GM21390 (cell line): ENCODE data around the gene USP1.

ENCODE experiments used
- ATAC-seq: cut with Tn5 transposase; IDR thresholded peaks from one replicate; pipeline ENCODE4 v1.9.1; 2021; ENCODE audit not compliant: unreplicated experiment

USP1 gene

GRCh38 chr1:62481681-62482080 lies 44.8 kb downstream of the USP1 start:
- ATAC-seq: no peak

DNA sequence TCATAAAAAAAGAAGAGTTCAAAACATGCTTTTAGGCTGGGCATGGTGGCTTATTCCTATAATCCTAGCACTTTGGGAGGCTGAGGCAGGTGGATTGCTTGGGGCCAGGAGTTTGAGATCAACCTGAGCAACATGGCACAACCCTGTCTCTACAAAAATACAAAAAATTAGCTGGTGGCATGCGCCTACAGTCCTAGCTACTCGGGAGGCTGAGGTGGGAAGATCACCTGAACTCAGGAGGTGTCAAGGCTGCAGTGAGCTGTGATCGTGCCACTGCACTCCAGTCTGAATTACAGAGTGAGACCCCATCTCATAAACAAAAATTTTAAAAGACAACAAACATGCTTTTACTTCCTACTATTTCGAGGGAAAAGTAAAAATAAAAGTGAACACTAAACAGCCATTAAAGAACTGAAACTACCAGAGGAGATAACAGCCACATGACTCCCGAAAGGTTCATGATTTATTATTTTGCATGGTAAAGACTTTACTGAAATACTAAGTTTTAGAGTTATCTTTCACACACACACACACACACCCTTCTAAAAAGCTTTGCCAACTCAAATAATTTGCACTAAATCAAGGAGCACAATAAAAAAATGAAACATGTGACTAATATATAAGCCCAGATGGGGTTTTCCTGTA lies 48.1 kb downstream of the USP1 start:
- no peak for ATAC-seq

DNA sequence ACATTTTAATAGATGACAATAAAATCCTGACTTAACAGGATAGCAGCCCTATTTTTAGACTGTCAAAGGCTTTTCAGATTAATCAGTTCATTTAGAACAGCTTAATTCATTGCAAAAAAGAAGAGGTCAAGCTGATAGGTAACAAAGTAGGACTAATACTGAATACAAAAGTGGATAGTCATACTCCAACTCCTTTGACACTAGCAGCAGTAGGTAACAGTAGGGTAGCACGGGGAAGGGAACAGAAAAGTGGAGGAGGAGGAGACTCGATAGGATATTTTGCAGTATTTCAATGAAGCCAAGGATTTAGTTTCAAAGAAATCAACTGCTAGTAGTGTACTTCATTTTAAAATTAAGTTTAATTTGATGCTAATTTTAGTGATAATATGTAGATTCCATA lies 51.1 kb downstream of the USP1 start:
- no peak for ATAC-seq

- no peak for ATAC-seq
Observed at GRCh38 chr1:62492521-62492920, 55.7 kb downstream of the USP1 start.

GRCh38 chr1:62493656-62494055 lies 56.8 kb downstream of the USP1 start:
- ATAC-seq: no peak

DNA sequence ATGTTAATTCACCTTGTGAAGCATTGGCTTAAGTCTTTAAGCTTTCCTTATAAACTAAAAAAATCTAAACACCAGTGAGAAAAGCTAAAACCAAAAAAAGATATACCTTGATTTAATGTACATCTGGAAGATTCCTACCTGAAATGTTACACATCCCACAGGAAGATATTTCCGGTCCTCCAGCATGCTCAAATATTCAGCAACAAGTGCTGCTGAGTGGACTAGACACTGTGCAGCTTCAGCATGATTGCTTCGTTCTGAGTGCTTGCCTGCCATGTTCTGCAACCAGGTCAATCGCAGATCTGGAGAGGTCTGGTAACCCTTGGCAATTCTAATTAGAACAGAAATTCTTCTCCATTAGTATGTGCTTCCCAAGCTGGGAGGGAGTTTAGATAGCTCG lies 57.3 kb downstream of the USP1 start:
- ATAC-seq: no peak

- no peak for ATAC-seq
Observed at GRCh38 chr1:62500210-62500609, 63.4 kb downstream of the USP1 start.
